SJCRH30 (cell line): ENCODE data around the gene NRDE2. TPM values are rescaled to one million over a fixed set of nuclear protein-coding genes. Genes with fewer than 3 reads are reported as not detected.
A peak's percentile ranks its signal among the peaks of the same experiment; 100 is the strongest.
"Not testable (repeated sequence)": the region's sequence is repeated elsewhere in the genome, so short reads cannot be mapped to it uniquely, and the experiment has no call there.

Experiments used
- DNase-seq, 2 experiments: peaks; one replicate each; pipeline ENCODE4 v3.0.0-alpha.2; 2015 to 2020
- H3K27ac ChIP-seq: fragments of 250-450 bp; sonication (Bioruptor Pico); 2 replicates; pipeline ENCODE4 v1.5.1; 2020; ENCODE audit warnings: mild to moderate bottlenecking, moderate library complexity
- H3K27me3 ChIP-seq: fragments of 250-450 bp; sonication (Bioruptor Pico); 2 replicates; pipeline ENCODE4 v1.5.1; 2020; ENCODE audit warnings: mild to moderate bottlenecking, moderate library complexity
- H3K36me3 ChIP-seq: fragments of 250-450 bp; sonication (Bioruptor Pico); 2 replicates; pipeline ENCODE4 v1.5.1; 2020; ENCODE audit warnings: mild to moderate bottlenecking, moderate library complexity
- H3K4me1 ChIP-seq: fragments of 250-450 bp; sonication (Bioruptor Pico); 2 replicates; pipeline ENCODE4 v1.5.1; 2020; ENCODE audit warnings: mild to moderate bottlenecking, moderate library complexity
- H3K4me3 ChIP-seq: fragments of 250-450 bp; sonication (Bioruptor Pico); 2 replicates; pipeline ENCODE4 v1.5.1; 2020; ENCODE audit warnings: mild to moderate bottlenecking, moderate library complexity
- H3K9me3 ChIP-seq: fragments of 250-450 bp; sonication (Bioruptor Pico); replicated peaks from 2 replicates; pipeline ENCODE4 v1.5.1; 2020; ENCODE audit warnings: mild to moderate bottlenecking, moderate library complexity
- total RNA-seq: library from RNA; depleted of rRNA; stranded (reverse); fragments of >200 nt; shearing (Covaris generic); gene quantifications from 2 replicates; pipeline ENCODE4 v1.2.3, GENCODE V29; 2014; rRNA removed

NRDE2 gene
- total RNA-seq, 1 experiment from 2014 or later: 11.7 TPM

DNA sequence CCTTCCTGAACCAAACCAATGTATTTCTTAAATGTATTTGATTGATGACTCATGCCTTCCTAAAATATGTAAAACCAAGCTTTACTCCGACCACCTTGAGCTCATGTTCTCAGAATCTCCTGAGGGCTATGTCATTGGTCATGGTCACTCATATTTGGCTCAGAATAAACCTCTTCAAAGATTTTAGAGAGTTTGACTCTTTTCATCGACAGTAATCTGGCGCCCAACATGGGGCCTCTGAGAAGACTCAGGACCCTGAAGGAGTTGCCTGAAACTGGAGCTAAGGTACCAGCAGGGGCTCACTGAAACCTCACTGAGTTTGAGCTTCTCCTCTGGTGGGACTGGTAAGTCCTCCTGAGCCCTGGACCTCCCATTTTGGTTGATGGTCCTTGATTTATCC lies 92.6 kb downstream of the NRDE2 start:
- Histone ChIP-seq H3K27me3 (no peaks in the 10 kb centered on the region), H3K9me3 (peaks cover 10% of the 10 kb centered on the region; the same call in 1 of the 2 replicates), H3K4me1 (no peaks in the 10 kb centered on the region), H3K27ac (no peak overlapping the region), H3K4me3 (no peak overlapping the region), H3K36me3 (no peaks in the 10 kb centered on the region)
- no peak for DNase-seq

DNA sequence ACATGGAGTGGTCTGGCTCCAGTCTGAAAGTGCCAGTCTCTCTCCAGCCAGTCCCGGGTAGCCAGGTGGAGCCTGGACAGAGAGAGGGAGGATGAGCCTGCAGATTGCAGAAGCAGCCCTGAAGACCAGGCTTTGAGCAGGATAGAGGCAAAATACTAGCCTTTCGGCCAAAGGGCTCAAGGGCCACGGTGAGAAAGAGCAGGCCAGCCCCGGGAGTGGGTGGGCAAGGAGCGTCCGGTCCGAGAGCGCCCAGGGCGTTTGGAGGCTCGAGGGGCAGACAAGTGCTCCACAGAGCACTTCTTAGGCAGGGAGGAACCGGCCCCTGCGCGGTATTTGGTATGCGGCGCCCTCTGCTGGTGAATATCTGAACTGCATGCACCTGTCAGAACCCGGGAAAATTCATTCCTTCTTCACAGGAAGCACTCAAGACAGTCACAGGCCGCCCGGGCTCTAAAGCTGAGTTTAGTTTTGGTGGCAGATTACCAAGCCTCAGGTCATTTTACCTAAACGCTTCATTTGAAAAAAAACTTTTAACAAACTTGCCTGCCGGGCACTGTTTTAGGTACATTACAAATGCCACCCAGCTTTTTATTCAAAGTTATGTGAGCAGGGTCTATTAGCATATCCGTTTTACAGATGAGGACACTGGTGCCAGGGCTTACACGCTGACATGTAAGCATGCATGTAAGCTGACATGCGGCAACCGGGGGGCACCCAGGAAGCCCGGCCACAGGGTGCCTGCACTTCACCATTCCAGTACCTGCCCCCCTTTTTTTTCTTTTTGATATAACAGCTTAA lies 96.4 kb downstream of the NRDE2 start:
- DNase-seq: peak; percentile 51 to 83
- Histone ChIP-seq H3K27me3 (no peaks in the 10 kb centered on the region), H3K27ac (no peak overlapping the region), H3K4me1 (no peaks in the 10 kb centered on the region; the same call in 1 of the 2 replicates), H3K4me3 (no peak overlapping the region), H3K36me3 (no peaks in the 10 kb centered on the region), H3K9me3 (peaks cover 10% of the 10 kb centered on the region; the same call in 1 of the 2 replicates)

DNA sequence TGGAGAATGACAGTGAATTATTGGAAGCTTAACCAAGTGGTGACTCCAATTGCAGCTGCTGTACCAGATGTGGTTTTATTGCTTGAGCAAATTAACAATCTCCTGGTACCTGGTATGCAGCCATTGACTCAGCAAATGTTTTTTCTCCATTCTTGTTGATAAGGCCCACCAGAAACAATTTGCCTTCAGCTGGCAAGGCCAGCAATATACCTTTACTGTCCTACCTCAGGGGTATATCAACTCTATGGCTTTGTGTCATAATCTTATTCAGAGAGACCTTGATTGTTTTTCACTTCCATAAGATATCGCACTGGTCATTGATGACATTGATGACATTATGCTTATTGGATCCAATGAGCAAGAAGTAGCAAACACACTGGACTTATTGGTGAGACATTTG lies 101.8 kb downstream of the NRDE2 start:
- H3K4me1 ChIP-seq, DNase-seq, H3K9me3 ChIP-seq, H3K36me3 ChIP-seq, H3K27me3 ChIP-seq, H3K27ac ChIP-seq, H3K4me3 ChIP-seq: not testable (repeated sequence)

DNA sequence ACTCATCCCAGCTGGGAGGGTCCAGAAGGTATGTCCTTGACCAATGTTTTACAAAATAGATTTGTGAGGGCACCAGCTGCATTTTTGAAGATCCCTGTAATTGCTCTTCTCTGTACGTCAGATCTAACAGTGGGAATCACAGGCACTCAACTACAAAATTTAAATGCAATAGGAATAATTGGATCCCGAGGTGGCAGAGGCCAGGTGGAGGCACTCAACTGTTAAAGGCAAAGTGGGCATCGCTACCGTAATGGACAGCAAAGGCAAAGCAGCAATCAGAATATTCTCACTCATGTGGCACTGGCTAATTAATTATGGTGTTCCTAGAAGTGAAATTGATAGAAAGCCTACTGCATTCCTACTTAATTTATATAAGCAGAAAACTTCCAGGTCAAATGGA lies 103.3 kb downstream of the NRDE2 start:
- Histone ChIP-seq H3K4me1 (no peaks in the 10 kb centered on the region), H3K4me3 (no peak overlapping the region), H3K27ac (no peak overlapping the region), H3K9me3 (no peaks in the 10 kb centered on the region), H3K27me3 (no peaks in the 10 kb centered on the region), H3K36me3 (no peaks in the 10 kb centered on the region)
- no peak for DNase-seq

Other genes with a start within 250 kb of the NRDE2 start
- gene PSMC1, start 75.4 kb downstream of the NRDE2 start, total RNA-seq: 172 and 173 TPM in 2 replicates
- 398 and 406 TPM in 2 replicates for gene CALM1, start 65.1 kb upstream of the NRDE2 start, total RNA-seq